SK-MEL-5 (cell line): ENCODE data around the gene IKZF2. TPM values are rescaled to one million over a fixed set of nuclear protein-coding genes. Genes with fewer than 3 reads are reported as not detected.

ENCODE experiments used
- DNase-seq: peaks from one replicate; pipeline ENCODE4 v3.0.0-alpha.2; 2016; ENCODE audit warnings: low read depth, low spot score
- in situ Hi-C: cut with HindIII; loops from 2 replicates; pipeline ENCODE4 v1.10.0; 2016; ENCODE audit warnings: low sequenced_read_pairs, high pct_unique_total_duplicates, low pct_unique_long_range_greater_than_20kb
- total RNA-seq: library from RNA; depleted of rRNA; stranded (reverse); fragments of >200 nt; shearing (Covaris generic); gene quantifications from 2 replicates; pipeline ENCODE4 v1.2.3, GENCODE V29; 2014

IKZF2 gene
- total RNA-seq, 1 experiment from 2014 or later: 0.79 TPM

- in situ Hi-C loops: no loop called here
- DNase-seq: no peak
Measured at GRCh38 chr2:213119061-213119809, 32.2 kb downstream of the IKZF2 start.

- in situ Hi-C loops: no loop called here
- no peak for DNase-seq
Measured at GRCh38 chr2:213108308-213108707, 43.1 kb downstream of the IKZF2 start.

GRCh38 chr2:213107728-213108127 is 43.7 kb downstream of the IKZF2 start:
- DNase-seq: no peak
- in situ Hi-C loops: no loop called here

- DNase-seq: no peak
- in situ Hi-C loops: no loop called here
Measured at GRCh38 chr2:213105212-213105611, 46.2 kb downstream of the IKZF2 start.

- in situ Hi-C loops: no loop called here
Measured at GRCh38 chr2:213104903-213105202, 46.6 kb downstream of the IKZF2 start.

GRCh38 chr2:213104092-213104902 is 47.1 kb downstream of the IKZF2 start:
- in situ Hi-C loops: no loop called here
- no peak for DNase-seq

More at GRCh38 chr2:213104903-213105202, 46.6 kb downstream of the IKZF2 start:
- DNase-seq: no peak

GRCh38 chr2:213101692-213102460 is 49.5 kb downstream of the IKZF2 start:
- in situ Hi-C loops: no loop called here
- no peak for DNase-seq

GRCh38 chr2:213101109-213101508 is 50.3 kb downstream of the IKZF2 start:
- in situ Hi-C loops: no loop called here
- DNase-seq: no peak

GRCh38 chr2:213098612-213099011 is 52.8 kb downstream of the IKZF2 start:
- DNase-seq: no peak
- in situ Hi-C loops: no loop called here

GRCh38 chr2:213091765-213092164 is 59.6 kb downstream of the IKZF2 start:
- no peak for DNase-seq

GRCh38 chr2:213090772-213091171 is 60.6 kb downstream of the IKZF2 start:
- no peak for DNase-seq
- in situ Hi-C loops: no loop called here

More at GRCh38 chr2:213091765-213092164, 59.6 kb downstream of the IKZF2 start:
- in situ Hi-C loops: no loop called here

- no peak for DNase-seq
- in situ Hi-C loops: no loop called here
Measured at GRCh38 chr2:213089438-213089837, 62.0 kb downstream of the IKZF2 start.

GRCh38 chr2:213087040-213087439 is 64.4 kb downstream of the IKZF2 start:
- in situ Hi-C loops: no loop called here
- no peak for DNase-seq

- in situ Hi-C loops: no loop called here
- no peak for DNase-seq
Measured at GRCh38 chr2:213086571-213086970, 64.8 kb downstream of the IKZF2 start.

GRCh38 chr2:213086050-213086449 is 65.4 kb downstream of the IKZF2 start:
- in situ Hi-C loops: no loop called here
- DNase-seq: no peak

GRCh38 chr2:213085538-213085937 is 65.9 kb downstream of the IKZF2 start:
- in situ Hi-C loops: no loop called here
- DNase-seq: no peak

GRCh38 chr2:213084261-213084660 is 67.2 kb downstream of the IKZF2 start:
- no peak for DNase-seq
- in situ Hi-C loops: no loop called here

GRCh38 chr2:213080969-213081617 is 70.3 kb downstream of the IKZF2 start:
- DNase-seq: no peak
- in situ Hi-C loops: no loop called here
